BJ (cell line): ENCODE measurements around the gene CEP41. TPM values are rescaled to one million over a fixed set of nuclear protein-coding genes. Genes with fewer than 3 reads are reported as not detected.

Experiments used
- CTCF ChIA-PET: fragments of 350-600 bp; formaldehyde crosslinking; extraction: SDS; loops from one replicate; lab custom pipeline; 2021; ENCODE audit warnings: antibody characterized with exemption, inconsistent platforms; lab: Yijun Ruan, JAX
- POLR2A ChIA-PET: fragments of 300-600 bp; sonication (Branson Sonifier 250); formaldehyde crosslinking; extraction: SDS; loops from one replicate; lab custom pipeline; 2021; ENCODE audit warnings: antibody characterized with exemption; lab: Charles Lee
- DNase-seq: peaks from one replicate; pipeline ENCODE4 v3.0.0-alpha.2; 2011; ENCODE audit warnings: low read depth
- H3K27me3 ChIP-seq: 2 replicates; pipeline ENCODE4 v1.6.0; 2011; ENCODE audit warnings: low read length; ENCODE audit not compliant: control insufficient read depth, insufficient read depth
- H3K36me3 ChIP-seq: 2 replicates; pipeline ENCODE4 v1.5.1; 2011; ENCODE audit warnings: low read length; ENCODE audit not compliant: control insufficient read depth, insufficient read depth
- H3K4me3 ChIP-seq: 2 replicates; pipeline ENCODE4 v1.5.1; 2011; ENCODE audit warnings: low read depth, mild to moderate bottlenecking, control low read depth, low read length
- polyA plus RNA-seq: library from polyadenylated mRNA; depleted of rRNA; stranded (reverse); fragments of >200 nt; gene quantifications from 2 replicates; pipeline ENCODE4 v1.2.3, GENCODE V29; 2011
- TF ChIP-seq, protein P1 (sequence below): IDR thresholded peaks from 2 replicates; pipeline ENCODE4 v1.5.1; 2011; ENCODE audit warnings: low read depth, mild to moderate bottlenecking, control low read depth, inconsistent platforms, low read length, moderate library complexity; ENCODE audit not compliant: insufficient read depth

CEP41 gene
- polyA plus RNA-seq, 1 experiment: 24.5 TPM

DNA sequence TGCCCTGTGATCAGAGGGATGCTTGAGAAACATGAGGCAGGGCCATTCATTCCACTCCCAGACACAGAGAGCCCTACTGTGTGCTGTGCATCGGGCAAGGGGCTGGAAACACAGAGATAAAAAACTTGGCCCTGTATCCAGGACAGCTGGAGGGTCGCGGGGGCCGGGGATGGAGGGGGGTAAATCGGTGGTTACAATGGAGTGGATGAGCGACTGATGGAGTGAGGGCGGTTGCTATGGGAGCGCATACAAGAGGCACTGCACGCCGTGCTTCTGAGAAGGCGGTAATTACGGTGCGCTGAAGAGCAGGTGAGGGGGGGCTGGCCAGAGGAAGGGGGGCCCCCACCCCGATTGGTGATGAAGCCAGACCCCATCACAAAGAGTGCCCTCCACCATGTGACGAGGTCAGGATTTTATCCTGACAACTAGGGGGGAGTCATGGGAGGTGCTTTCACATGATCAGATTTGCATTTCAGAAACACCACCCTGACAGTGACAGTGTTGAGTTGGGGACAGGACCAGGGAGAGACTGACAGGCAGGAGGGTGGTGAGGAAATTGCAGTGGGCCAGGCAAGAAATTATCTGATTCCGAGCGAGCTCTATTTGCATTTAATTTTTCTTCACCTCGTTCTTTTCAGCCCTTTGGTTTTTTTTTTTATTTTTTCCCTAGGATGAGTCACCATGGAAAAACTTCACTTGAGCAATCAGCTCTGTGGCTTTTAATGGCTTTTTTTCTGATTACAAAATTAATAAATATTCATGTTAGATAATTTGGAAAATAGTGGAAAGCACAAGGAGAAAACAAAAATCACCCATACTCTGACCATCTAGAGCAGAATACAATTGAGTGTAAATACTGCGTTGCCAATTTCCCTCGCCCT, 88.4 kb downstream of the CEP41 start:
- H3K4me3 ChIP-seq: no peak overlapping the region
- CTCF ChIA-PET: interaction anchor here (0.7 to 1.3 kb wide), 2 partner anchors 15 to 72 kb away, joined by 3 read pairs; no protein-coding TSS in a partner anchor
- POLR2A ChIA-PET: interaction anchor here (0.6 to 0.8 kb wide), 2 partner anchors 9 to 59 kb away, joined by 3 to 7 read pairs; partner anchors contain the start of gene CPA4

DNA sequence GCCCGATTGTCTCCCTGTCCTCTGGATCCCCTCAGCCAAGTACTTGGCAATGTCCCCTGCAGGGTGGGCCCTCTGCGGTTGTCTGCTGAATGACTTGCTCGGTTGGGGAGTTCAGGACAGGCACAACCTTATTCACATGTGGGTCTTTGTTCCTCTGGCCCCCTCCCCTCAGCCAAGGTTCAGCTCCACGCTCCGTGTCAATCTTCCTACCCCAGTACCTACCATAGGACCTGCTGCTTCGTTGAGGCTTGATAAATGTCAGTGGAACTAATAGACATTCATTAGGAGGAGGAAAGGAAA, 89.1 kb downstream of the CEP41 start:
- no peaks in the 10 kb centered on the region for H3K36me3 ChIP-seq
- no peaks in the 10 kb centered on the region for H3K27me3 ChIP-seq
- no peak for DNase-seq
- ChIA-PET POLR2A (no interaction called here), CTCF (no interaction called here)
- H3K4me3 ChIP-seq: no peak overlapping the region
- TF ChIP-seq, protein P1, sequence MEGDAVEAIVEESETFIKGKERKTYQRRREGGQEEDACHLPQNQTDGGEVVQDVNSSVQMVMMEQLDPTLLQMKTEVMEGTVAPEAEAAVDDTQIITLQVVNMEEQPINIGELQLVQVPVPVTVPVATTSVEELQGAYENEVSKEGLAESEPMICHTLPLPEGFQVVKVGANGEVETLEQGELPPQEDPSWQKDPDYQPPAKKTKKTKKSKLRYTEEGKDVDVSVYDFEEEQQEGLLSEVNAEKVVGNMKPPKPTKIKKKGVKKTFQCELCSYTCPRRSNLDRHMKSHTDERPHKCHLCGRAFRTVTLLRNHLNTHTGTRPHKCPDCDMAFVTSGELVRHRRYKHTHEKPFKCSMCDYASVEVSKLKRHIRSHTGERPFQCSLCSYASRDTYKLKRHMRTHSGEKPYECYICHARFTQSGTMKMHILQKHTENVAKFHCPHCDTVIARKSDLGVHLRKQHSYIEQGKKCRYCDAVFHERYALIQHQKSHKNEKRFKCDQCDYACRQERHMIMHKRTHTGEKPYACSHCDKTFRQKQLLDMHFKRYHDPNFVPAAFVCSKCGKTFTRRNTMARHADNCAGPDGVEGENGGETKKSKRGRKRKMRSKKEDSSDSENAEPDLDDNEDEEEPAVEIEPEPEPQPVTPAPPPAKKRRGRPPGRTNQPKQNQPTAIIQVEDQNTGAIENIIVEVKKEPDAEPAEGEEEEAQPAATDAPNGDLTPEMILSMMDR: no peak

More for the DNA sequence above, 88.4 kb downstream of the CEP41 start:
- TF ChIP-seq, protein P1: no peak
- no peak for DNase-seq
- Histone ChIP-seq H3K27me3 (no peaks in the 10 kb centered on the region), H3K36me3 (no peaks in the 10 kb centered on the region)

DNA sequence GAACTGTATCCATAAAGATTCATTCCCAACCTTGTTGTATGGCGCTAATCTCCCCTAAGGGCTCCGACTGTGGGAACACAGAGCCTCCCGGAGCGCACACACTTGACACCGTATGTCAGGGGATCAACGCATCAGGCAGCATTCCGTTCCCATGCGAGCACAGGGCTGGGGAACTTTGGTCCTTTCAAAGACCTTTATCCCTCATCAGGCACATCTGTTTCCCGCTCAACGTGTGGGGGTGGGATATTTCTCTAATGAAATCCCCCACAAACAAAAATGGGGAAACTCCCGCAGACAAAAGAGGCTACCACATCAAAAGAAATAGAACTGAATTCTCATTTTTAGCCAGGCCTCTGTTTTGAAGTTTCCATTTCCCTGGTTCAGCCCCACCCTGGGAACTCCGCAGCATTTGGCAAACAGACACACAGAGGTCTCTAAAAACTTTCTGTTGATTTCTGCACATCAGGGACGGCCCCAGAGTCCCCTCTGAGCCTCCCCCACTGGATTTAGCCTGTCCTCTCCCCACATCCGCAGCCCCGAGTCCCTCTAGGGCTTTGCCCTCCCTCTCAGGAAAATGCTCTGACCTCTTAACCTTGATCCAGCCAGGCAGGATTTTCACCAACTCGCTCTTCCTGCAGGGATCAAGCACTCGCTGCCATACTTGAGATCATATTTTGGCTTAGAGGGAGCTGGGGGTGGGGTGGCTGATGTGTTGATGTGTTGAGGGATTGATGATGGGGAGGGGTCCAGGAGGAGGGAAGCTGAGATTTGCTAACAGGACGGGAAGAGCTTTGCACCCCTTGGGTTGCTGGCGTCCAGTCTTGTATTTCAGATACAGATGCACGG, 89.6 kb downstream of the CEP41 start:
- Histone ChIP-seq H3K27me3 (no peaks in the 10 kb centered on the region), H3K4me3 (no peak overlapping the region), H3K36me3 (no peaks in the 10 kb centered on the region)
- ChIA-PET CTCF (no interaction called here), POLR2A (no interaction called here)
- no peak for DNase-seq
- TF ChIP-seq, protein P1: no peak

DNA sequence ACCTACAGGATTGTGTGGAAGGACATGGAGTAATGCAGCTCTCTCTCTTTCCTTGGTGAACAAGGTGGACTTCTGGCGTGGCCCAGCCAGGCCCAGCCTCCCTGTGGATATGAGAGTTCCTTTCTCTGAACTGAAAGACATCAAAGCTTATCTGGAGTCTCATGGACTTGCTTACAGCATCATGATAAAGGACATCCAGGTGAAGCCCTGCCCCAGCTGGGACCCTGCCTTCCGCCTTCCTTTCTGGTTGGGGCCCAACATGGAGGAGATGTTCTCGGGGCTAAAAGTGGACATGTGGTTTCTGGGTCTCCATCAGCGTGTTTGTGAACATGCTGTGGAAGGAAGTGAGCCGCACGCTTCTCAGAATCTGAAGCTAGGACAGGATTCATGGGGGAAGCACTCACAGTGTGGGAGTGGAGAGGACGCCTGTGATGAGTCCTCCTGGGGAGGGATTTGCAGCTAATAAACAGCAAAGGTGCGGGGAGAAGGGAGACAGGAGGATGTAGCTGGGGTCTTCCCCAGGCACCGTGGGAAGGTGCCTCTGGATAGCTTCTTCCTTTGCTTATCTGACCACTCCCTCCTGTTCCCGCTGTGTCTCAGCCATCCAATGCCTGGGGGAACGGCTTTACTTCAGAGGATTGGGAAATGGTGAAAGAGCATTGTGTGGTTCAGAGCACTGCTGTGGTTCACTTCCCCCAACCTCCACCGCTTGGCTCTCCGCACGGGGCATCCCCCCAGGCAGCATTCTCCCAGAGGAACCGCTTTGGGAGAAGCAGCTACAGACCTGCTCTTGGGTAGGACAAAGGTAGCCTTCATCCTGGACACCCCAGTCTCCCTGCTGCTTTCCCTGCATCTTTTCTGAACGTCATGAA, 90.7 kb downstream of the CEP41 start:
- ChIA-PET CTCF (no interaction called here), POLR2A (interaction anchor here (0.6 kb wide), 1 partner anchor 21 kb away, joined by 6 read pairs; no protein-coding TSS in a partner anchor)
- TF ChIP-seq, protein P1: no peak
- Histone ChIP-seq H3K27me3 (no peaks in the 10 kb centered on the region), H3K36me3 (no peaks in the 10 kb centered on the region), H3K4me3 (no peak overlapping the region)
- DNase-seq: no peak
